Stimulated activated CD4-positive, alpha-beta T cell treated with anti-CD3 and anti-CD28 coated beads, TNF-alpha, amount 100 ng/mL, for 48 hours (primary cell): ENCODE data around the gene CRYGN.

Source experiments
- DNase-seq, 3 donors: peaks; one replicate each; pipeline ENCODE4 v3.0.0-alpha.2; 2020; ENCODE audit warnings: low read depth in 3 of 3

Gene CRYGN

DNA sequence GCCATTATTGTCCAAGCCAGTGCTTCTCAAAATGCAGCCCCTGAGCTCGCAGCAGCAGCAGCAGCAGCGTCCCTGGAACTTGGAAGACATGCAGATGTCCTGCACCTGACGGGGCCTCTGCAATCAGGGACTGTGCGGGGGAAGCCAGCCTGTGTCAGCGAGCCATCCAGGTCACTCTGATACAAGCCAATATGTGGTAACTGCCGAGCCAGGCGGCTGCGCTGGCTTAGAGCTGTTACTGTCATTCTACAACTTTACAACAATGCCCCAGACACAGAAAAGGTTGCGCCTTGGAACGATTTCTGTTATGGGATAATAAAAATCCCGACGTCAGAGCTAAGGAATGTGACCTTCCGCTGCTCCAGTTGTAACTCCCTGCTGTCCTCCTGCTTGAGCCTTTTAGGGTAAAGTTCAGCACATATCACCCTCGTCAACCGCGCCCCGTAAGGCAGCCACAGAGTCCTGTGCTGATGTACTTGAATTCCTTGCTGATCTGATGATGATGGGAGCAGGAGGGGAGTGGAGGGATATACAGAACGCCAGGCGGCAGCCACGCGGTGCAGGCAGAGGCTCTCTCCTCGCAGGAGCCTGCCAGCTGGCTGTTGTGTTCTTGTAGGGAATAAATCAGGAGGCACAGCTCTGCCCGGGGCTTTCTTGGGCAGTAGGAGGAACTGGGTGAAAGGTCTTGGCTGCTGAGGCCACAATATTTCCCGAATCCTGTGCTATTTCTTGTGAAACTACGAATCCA, 20.0 kb upstream of the CRYGN start:
- no peak for DNase-seq

DNA sequence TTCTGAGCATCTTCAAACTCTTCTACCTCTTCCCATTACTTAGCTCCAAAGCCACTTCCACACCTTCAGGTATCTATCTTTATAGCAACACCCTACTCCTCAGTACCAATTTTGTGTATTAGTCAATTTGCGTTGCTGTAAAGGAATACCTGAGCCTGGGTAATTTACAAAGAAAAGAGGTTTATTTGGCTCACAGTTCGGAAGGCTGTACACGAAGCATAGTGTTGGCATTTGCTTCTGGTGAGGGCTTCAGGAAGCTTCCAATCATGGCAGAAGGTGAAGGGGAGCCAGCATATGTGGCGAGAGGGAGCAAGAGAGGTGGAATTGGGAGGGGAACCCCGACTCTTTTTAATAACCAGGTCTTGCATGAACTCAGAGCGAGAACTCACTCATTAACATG, 17.6 kb upstream of the CRYGN start:
- DNase-seq = no peak

DNA sequence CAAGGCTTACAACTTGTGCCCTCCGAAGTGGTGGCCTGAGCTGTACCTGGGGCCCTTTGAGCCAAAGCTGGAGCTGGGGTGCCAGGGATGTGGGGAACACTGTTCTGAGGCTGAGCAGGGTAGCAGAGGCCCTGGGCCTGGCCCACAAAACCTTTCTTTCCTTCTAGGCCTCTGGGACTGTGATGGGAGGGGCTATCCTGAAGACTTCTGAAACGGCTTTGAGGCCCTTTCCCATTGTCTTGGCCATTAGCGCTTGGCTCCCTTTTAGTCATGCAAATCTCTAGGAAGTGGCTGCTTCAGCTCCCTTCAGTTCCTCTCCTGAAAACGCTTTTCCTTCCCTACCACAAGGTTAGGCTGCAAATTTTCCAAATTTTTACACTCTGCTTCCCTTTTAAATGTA, 16.8 kb upstream of the CRYGN start:
- DNase-seq = no peak

DNA sequence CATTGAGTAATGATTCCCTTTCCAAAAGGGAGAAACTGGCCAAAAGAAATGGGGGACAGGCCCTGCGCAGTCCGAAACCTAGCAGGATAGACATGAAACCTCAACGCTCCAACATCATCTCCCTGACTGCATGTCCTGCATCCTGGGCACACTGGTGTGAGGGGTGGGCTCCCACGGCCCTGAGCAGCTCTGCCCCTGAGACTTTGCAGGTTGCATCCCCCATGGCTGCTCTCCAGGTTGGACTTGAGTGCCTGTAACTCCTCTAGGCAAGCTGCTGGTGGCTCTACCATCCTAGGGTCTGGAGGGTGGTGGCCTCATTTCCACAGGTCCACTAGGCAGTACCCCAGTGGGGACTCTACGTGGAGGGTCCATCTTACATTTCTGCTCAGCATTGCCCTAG, 16.3 kb upstream of the CRYGN start:
- no peak for DNase-seq

DNA sequence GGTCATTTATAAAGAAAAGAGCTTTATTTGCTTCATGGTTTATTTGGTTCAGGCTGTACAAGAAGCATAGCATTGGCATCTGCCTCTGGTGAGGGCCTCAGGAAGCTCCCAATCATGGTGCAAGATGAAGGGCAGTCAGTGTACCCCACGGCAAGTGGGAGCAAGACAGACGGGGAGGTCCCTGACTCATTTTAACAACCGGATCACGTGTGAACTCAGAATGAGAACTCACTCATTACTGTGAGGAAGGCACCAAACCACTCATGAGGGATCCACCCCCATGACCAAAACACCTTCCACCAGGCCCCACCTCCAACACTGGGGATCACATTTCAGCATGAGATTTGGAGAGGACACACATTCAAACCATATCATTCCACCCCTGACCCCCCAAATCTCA, 15.7 kb upstream of the CRYGN start:
- no peak for DNase-seq

DNA sequence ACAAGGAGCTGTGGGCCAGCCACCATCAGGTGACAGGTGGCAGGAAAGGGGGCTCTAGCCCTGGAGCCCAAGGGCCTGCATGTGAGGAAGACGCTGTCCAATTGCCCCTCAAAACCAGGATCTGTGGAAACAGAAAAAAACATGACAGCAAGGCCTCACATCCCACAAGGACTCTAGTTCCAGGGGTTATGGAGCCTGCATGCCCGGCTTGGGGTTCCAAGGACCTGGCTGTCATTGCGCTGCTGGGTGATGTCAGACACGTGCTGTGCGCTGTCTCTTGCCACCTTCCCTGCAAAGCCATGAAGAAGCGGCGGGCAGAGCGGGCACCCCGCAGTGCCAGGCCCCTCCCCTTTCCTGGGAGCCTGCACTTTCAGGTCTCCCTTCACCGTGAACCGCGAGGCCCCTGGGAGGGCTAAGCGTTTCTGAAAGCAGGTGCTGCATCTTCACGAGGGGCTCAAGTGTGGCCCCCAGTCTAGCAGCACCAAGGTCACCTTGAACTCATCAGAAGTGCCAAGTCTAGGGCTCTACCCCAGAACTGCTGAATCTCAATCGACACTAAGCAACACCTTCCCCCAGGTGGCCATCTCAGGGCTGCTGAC, 15.1 kb upstream of the CRYGN start:
- no peak for DNase-seq

DNA sequence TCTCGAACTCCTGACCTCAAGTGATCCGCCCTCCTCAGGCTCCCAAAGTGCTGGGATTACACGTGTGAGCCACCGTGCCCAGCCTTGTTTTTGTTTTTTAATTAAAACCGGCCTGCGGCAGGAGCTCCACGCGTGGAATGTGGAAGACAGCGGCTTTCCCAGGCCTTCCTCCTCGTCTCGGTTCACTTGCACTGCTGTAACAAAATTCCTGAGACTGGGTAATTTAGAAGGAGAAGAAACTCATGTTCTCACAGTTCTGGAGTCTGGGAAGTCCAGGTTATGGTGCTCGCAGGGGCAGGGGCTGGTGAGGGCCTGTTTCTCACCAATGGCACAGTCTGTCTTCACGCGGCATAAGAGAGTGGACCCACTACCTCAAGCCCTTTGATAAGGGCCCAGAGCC, 14.4 kb upstream of the CRYGN start:
- DNase-seq = no peak

DNA sequence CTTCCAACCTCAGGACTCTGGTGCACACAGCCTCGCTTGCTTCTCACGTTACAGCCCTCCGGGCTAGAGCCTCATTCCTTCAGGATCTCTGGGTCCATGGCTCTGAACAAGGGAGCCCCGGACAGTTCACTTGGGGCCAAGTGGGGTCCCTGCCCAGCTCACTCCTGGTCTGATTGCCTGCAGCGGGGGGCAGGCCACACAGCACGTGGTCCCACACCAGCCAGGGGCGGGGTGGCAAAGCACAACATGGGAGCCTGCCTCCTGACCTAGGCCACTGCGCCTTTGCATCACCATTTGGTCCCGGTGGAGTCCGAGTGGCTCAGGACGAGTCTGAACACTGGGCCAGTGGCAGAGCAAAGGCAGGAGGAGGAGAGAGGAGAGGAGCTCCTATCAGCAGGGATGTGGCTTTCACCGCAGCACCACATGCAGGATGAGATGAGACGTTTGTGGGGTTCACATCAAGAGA, 13.4 kb upstream of the CRYGN start:
- DNase-seq = no peak

DNA sequence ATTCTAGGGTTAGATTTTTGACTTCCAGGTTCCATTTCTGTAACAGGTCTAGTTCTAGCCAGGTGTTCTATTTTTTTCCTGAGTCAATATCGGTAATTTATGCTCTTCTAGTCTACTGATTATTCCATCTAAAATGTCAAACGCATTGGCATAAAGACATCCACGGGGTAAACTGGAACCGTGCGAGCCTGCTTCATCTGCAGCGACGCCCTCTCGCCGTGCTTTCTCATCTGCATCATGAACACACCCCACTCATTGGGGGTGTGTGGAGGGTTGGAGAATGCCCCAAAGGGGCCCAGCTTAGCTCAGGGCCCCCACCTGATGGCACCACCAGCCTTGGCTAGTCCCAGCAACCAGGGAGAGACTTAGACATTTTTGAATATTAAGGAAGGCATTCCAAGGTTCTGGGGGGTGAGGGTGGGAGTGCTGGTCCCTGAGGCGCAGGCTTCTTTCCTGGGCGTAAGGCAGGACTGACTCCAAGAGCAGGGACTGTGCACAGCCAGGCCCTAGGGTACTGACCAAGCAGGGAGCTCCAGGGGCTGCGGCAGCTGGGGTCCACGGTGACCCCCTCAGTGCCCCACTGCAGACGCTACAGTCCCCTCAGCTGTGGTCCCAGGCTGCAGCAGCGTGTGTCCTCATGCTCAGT, 12.9 kb upstream of the CRYGN start:
- no peak for DNase-seq

DNA sequence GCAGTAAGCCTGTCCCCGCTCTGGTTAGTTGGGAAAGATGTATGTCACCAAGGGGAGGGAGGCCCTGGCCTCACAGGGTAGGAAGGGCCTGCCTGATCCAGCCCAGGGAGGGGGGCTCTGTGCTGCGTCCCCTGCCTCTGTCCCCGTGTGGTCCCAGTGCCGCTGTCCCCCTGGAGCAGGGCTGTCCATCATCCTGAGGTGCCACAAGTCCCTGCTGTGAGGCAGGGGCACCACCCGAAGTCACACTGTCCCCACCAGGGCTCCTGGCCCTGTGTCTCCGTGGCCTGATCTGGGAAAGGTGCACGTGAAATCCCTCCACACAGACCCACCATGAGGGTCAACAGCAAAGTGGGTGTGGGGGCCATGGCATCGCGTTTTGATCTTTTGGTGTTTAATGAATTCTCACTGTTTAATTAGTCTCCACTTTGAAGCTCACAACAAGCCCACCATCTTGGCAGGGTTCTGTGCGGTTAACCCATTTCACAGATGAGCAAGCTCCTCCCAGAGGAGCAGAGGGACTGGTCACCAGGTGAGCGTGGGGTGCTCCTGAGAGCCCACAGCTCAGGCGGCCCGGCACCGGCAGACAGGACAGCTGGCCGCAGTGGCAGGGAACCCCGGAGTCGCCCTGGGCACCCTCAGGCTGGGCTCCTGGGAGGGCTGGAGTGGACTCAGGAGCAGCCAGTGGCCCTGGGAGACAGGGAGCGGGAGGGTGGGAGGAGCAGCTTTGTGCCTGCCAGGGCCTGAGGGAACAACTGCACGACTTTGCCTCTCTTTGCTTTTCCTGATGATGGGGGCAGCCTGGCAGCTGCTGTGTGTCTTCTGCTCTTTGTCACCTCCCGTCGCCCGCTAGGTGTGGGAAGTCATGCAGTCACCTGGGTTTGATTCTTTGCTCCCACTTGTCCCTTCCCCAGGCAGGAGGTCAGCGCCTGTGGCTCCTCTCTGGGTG, 12.0 kb upstream of the CRYGN start:
- no peak for DNase-seq

DNA sequence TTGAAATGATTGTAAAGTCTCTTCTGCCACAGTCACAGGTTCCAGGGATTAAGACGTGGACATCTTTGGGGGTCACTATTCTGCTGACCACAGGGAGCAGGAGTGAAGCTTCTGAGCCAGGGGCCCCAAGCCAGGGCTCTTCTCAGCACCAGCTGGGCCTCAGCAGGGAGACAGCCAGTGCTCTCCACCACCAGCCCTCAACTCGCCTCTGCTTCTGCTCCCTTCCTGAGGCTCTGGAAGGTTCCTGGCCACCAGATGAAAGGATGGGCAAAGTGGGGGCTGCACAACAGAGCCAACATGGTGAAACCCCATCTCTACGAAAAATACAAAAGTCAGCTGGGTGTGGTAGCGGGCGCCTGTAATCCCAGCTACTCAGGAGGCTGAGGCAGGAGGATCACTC, 11.2 kb upstream of the CRYGN start:
- DNase-seq = no peak

DNA sequence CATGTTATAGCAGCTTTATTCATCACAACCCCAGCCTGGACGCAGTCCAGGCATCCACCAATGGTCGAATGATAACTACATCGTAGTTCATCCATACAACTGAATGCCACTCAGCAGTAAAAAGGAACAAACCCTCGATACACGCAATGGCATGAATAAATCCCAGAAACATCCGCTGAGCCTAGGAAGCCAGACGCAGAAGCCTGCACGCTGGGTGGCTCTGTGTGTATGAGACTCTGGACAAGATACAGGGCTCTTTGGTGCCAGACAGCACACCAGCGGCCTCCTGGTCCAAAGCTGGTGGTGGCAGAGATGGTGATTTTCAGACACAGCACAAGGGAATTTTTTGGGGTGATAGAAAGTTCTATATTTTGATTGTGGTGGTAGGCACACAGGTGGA, 10.0 kb upstream of the CRYGN start:
- no peak for DNase-seq

DNA sequence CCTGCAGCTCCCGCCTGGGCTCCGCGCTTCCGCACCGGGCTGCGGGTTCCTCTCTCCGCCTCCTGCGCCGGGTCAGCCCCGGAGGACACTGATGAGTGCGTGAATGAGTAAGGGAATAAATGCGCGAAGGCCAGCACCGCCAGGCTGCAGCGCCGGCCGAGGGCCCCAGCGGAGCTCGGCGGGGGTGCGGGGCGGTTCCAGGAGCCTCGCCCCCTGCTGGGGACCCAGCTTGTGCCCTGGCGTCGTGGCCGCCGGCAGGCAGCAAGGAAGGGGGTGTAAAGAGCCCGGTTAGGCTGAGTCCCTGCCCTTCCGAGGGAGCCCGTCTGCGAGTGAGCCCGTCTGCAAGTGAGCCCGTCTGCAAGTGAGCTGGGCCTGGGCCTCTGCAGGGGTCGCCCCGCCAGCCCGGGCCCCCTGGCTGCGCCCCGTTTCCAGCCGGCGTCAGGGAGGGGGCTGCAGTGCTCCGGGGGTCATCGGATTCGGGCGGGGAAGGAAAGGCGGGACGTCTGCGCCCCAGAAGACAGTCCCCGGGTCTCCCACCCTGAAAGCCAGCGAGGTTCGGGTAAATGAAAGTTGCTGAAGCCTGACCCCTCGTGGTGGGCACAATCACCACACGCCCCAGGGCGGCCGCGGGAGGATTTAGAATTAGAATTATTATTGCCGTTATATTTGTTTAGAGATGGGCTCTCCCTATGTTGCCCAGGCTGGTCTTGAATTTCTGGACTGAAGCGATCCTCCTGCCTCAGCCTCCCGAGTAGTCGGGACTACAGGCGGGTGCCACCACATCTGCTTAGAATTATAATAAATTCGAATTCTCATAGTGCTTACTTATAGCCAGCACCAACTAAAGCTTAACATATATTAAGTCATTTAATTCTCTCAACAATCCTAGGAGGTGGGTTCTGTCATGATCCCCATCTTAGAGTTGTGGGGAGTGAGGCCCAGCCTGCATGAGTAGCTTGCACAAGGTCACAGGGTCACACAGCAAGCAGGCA, 8.6 kb upstream of the CRYGN start:
- peak; percentile 46 to 77 (median 57) for DNase-seq

DNA sequence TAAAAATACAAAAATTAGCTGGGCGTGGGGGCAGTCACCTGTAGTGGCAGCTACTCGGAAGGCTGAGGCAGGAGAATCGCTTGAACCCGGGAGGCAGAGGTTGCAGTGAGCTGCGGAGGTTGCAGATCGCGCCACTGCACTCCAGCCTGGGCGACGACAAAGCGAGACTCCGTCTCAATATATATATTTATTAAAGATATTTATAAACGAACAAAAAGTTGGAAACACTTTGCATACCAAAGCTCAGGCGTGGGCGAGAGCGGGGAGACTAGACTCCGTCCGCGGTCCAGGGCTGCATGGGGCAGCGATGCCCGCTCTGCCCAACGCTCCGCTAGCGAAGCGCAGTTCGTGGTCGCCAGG, 7.9 kb upstream of the CRYGN start:
- DNase-seq = no peak

DNA sequence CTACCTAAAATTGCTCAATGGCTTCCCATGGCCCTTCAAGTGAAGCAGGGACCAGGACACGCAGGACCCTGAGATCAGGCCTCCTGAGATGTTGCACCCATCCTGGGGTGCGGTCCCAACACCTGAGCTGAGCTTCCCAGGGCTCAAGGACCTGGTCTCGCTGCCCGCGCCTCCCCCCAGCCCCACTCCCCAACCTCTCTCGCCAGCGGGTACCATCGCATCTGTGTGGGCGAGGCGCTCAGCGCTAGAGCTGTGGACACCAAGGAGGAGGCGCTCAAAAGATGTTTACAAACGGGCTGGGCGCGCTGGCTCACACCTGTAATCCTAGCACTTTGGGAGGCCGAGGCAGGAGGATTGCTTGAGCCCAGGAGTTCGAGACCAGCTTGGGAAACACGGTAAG, 7.4 kb upstream of the CRYGN start:
- no peak for DNase-seq

DNA sequence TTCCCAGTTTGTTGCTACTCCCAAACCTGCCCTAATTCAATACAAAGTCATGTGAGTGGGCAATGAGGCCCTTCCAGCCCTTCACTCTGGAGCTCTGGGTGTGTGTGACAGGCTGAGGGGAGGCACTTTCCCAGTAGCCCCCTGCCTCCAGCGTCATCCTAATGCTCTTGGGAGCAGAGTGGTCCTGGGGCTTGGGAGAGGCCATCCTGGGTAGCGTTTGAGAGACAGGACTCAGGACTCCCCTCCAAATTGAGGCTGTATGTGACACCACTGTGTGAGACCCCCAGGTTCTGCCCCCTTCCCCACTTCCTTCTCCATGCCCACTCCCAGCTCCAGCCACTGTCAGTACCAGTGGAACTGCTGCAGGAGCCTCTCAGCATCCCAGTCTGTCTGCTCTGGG, 6.5 kb upstream of the CRYGN start:
- no peak for DNase-seq

DNA sequence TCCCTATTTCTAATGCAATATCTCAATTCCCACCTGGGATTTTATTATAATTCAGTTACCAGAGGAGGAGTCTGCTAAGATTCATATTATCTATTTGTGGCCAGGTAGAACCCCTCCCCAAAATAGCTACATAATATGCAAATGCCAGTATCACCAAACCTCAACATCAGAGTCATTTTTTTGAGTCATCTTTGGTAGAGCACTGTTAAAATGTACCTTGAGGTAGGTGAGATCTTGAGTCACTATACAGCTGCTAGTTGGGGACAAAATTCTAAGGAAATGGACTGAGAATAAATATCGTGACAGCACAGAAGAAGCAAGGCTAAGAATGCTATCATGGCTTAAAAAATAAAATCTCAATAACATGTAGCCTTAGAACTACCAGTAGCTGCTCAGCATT, 4.7 kb upstream of the CRYGN start:
- no peak for DNase-seq

DNA sequence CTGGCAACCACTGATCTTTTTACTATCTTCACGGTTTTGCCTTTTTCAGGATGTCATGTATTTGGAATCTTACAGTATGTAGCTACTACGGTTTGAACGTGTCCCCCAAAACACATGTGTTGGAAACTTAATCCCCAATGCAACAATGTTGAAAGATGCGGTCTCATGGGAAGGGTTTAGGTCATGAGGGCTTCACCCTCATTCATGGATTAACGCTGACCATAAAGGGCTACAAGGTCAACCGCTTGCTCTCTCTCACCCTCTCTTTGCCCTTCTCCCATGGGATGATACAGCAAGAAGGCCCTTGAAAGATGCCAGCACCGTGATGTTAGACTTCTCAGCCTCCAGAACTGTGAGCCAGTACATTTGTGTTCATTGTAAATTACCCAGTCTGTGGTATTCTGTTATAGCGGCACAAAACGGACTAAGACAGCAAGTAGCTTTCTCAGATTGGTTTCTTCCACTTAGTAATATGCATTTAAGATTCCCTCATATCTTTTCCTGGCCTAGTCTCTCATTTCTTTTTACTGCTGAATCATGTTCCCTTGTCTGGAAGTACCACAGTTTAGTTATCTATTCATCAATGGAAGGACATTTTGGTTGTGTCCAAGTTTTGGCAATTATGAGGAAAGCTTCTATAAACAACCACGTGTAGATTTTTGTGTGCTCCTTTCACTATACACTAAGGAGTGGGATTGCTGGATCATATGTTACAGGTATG, 3.0 kb upstream of the CRYGN start:
- no peak for DNase-seq

DNA sequence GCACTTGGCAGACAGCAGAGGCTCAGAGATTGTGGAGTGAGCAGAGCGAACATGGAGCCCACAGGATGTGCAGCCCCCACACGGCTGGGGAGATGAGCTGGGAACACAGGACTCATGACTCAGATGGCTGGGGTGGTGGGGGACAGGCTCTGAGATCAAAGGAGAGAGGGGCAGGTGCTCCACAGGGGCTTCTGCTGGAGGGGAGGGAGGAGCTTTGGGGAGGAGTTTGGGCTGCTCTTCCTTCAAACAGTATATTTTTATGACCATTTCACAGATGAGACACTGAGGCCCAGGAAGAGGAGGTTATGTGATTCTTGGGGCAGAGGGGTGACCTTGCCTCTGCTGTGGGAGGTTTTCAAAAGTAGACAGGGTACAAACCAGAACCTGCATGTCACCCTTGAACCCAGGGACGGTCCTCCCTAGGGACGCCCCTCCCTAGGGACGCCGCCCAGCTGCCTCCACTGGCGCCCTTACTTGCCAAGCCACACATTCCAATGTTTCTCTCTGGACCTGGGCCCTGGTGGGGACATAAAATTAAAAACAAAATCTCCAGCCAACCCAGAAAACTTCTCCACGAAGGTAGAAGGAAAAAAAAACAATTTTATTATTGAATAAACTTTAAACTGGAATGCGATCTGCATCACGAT, 981 bp upstream of the CRYGN start:
- DNase-seq = no peak
